ENCODE data around the gene CBX5.

GRCh38 chr12:54294152-54294952 is 14.4 kb upstream of the CBX5 start:
- TF ChIP-seq POLR2AphosphoS5 (IDR thresholded peaks at IDR 0.05; ENCODE audit: low read depth, low read length) (no peak), FOXP2 (optimal IDR thresholded peaks at IDR 0.05; ENCODE audit: borderline replicate concordance, extremely low read depth, extremely low read length, insufficient read depth) (no peak), SIN3A (IDR thresholded peaks at IDR 0.05; ENCODE audit: borderline replicate concordance, insufficient read depth, low read length) (no peak), TAF1 (IDR thresholded peaks at IDR 0.05; ENCODE audit: borderline replicate concordance, insufficient read depth, low read length) (no peak)
- TF ChIP-seq, protein P1, sequence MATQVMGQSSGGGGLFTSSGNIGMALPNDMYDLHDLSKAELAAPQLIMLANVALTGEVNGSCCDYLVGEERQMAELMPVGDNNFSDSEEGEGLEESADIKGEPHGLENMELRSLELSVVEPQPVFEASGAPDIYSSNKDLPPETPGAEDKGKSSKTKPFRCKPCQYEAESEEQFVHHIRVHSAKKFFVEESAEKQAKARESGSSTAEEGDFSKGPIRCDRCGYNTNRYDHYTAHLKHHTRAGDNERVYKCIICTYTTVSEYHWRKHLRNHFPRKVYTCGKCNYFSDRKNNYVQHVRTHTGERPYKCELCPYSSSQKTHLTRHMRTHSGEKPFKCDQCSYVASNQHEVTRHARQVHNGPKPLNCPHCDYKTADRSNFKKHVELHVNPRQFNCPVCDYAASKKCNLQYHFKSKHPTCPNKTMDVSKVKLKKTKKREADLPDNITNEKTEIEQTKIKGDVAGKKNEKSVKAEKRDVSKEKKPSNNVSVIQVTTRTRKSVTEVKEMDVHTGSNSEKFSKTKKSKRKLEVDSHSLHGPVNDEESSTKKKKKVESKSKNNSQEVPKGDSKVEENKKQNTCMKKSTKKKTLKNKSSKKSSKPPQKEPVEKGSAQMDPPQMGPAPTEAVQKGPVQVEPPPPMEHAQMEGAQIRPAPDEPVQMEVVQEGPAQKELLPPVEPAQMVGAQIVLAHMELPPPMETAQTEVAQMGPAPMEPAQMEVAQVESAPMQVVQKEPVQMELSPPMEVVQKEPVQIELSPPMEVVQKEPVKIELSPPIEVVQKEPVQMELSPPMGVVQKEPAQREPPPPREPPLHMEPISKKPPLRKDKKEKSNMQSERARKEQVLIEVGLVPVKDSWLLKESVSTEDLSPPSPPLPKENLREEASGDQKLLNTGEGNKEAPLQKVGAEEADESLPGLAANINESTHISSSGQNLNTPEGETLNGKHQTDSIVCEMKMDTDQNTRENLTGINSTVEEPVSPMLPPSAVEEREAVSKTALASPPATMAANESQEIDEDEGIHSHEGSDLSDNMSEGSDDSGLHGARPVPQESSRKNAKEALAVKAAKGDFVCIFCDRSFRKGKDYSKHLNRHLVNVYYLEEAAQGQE (IDR thresholded peaks at IDR 0.05; ENCODE audit: insufficient read depth in 1 of 2, low read depth in 2 of 2, low read length in 2 of 2): no peak
